K562 (cell line): ENCODE results near the gene SMIM41. TPM values are rescaled to one million over a fixed set of nuclear protein-coding genes. Genes with fewer than 3 reads are reported as not detected.

ENCODE experiments used
- ATAC-seq: fragments of 200-7000 bp; cut with Tn5 transposase; 3 replicates; pipeline ENCODE4 v1.9.1; 2020; ENCODE audit warnings: moderate library complexity
- BruUV-seq: library from RNA; stranded (reverse); fragments of 400-500 nt; replicated peaks from 2 replicates; lab custom pipeline; 2021; lab: Mats Ljungman, UMichigan
- CTCF ChIA-PET: fragments of 300-600 bp; formaldehyde crosslinking; extraction: SDS; loops from one replicate; lab custom pipeline; 2021; ENCODE audit warnings: low intra/inter-chr PET ratio; lab: Yijun Ruan, JAX
- POLR2A ChIA-PET: fragments of 300-600, 350-650 bp; sonication (Branson Sonifier 250); formaldehyde crosslinking; extraction: SDS; loops from one replicate; lab custom pipeline; 2021; ENCODE audit warnings: antibody characterized with exemption, inconsistent platforms; lab: Yijun Ruan, JAX
- DNase-seq, 4 experiments: peaks; one replicate each; pipeline versions ENCODE4 v3.0.0 to v3.0.0-alpha.2; 2011 to 2018; ENCODE audit warnings: low spot score in 3 of 4, mixed read lengths in 3 of 4; ENCODE audit errors: extremely low read depth in 1 of 4
- FAIRE-seq: peaks from 2 replicates; lab custom pipeline; 2011; peaks lifted over from hg19 to GRCh38; lab: Jason Lieb, UNC
- H2AFZ ChIP-seq: 2 replicates; pipeline ENCODE4 v1.6.0; 2011; ENCODE audit warnings: low read depth, low read length, control low read depth, inconsistent platforms
- H3K27ac ChIP-seq: fragments of 200-600 bp; 3 replicates; pipeline ENCODE4 v1.8.0; 2011; ENCODE audit warnings: low read depth, mild to moderate bottlenecking, control low read depth, inconsistent platforms, low read length, moderate library complexity, mixed read lengths; ENCODE audit errors: extremely low read depth
- H3K27me3 ChIP-seq, 2 experiments: fragments of 300-600 bp in 1 of 2; 2 replicates in 1 of 2; 3 replicates in 1 of 2; pipeline versions ENCODE4 v1.6.0 to v1.8.0; 2011; ENCODE audit warnings: inconsistent platforms in 2 of 2, low read length in 2 of 2, mild to moderate bottlenecking in 1 of 2, mixed read lengths in 1 of 2, moderate library complexity in 1 of 2; ENCODE audit not compliant: control insufficient read depth in 2 of 2, insufficient read depth in 2 of 2
- H3K36me3 ChIP-seq: fragments of 300-600 bp; 3 replicates; pipeline ENCODE4 v1.8.0; 2011; ENCODE audit warnings: mild to moderate bottlenecking, low read length, inconsistent platforms; ENCODE audit not compliant: control insufficient read depth, insufficient read depth
- H3K4me1 ChIP-seq, 2 experiments: fragments of 200-600 bp in 1 of 2; replicated peaks in 1 of 2; 2 replicates in 1 of 2; 3 replicates in 1 of 2; pipeline versions ENCODE4 v1.5.1 to v1.8.0; 2011; ENCODE audit warnings: inconsistent platforms in 2 of 2, low read length in 2 of 2, mild to moderate bottlenecking in 1 of 2, mixed read lengths in 1 of 2, moderate library complexity in 1 of 2; ENCODE audit not compliant: control insufficient read depth in 2 of 2, insufficient read depth in 2 of 2
- H3K4me2 ChIP-seq: 2 replicates; pipeline ENCODE4 v1.6.1; 2011; ENCODE audit warnings: low read length, control low read depth, inconsistent platforms, mixed read lengths; ENCODE audit not compliant: insufficient read depth
- H3K4me3 ChIP-seq: fragments of 200-600 bp; sonication (generic), shearing (Covaris generic); 2 replicates; pipeline ENCODE4 v1.5.1; 2016; ENCODE audit warnings: control low read depth, inconsistent platforms
- H3K79me2 ChIP-seq: fragments of 200-600 bp; 3 replicates; pipeline ENCODE4 v1.8.0; 2011; ENCODE audit warnings: low read length, inconsistent platforms; ENCODE audit not compliant: control insufficient read depth, insufficient read depth
- H3K9ac ChIP-seq, 2 experiments: 2 replicates each; pipeline versions ENCODE4 v1.6.0 to v1.6.1; 2011; ENCODE audit warnings: low read depth in 2 of 2, low read length in 2 of 2, control low read depth in 1 of 2, inconsistent platforms in 1 of 2, mild to moderate bottlenecking in 1 of 2, mixed read lengths in 1 of 2; ENCODE audit not compliant: insufficient read depth in 1 of 2
- H3K9me1 ChIP-seq: one replicate; pipeline ENCODE4 v1.6.0; 2011; ENCODE audit warnings: inconsistent platforms, mild to moderate bottlenecking, low read length, moderate library complexity; ENCODE audit not compliant: control insufficient read depth, insufficient read depth
- H3K9me3 ChIP-seq: replicated peaks from 2 replicates; pipeline ENCODE4 v1.5.1; 2011; ENCODE audit warnings: low read depth, low read length, inconsistent platforms; ENCODE audit not compliant: control insufficient read depth, insufficient read depth
- H4K20me1 ChIP-seq: replicated peaks from 2 replicates; pipeline ENCODE4 v1.6.1; 2011; ENCODE audit warnings: low read length, inconsistent platforms, mixed read lengths; ENCODE audit not compliant: control insufficient read depth, insufficient read depth
- BRD4 ChIP-seq: fragments of 200-600 bp; sonication (generic); IDR thresholded peaks from 2 replicates; pipeline ENCODE4 v1.6.1; 2017; ENCODE audit warnings: inconsistent platforms
- CLOCK ChIP-seq: fragments of 250-450 bp; sonication (Bioruptor Pico); IDR thresholded peaks from 2 replicates; pipeline ENCODE4 v1.4.0; 2020; ENCODE audit warnings: mild to moderate bottlenecking, moderate library complexity, borderline replicate concordance
- ID3 ChIP-seq, 2 experiments: fragments of 250-450 bp in 1 of 2; fragments of 450-650 bp in 1 of 2; sonication (Bioruptor Pico) in 1 of 2; IDR thresholded peaks; 2 replicates each; pipeline versions ENCODE4 v1.6.1 to v1.8.0; 2016 to 2021; ENCODE audit warnings: mild to moderate bottlenecking in 2 of 2, moderate library complexity in 2 of 2, missing compliant biosample characterization in 1 of 2, missing genetic modification characterization in 1 of 2
- ILK ChIP-seq: fragments of 450-650 bp; IDR thresholded peaks from 2 replicates; pipeline ENCODE4 v1.6.1; 2016; ENCODE audit warnings: missing genetic modification characterization, low read depth, mild to moderate bottlenecking, missing compliant biosample characterization, moderate library complexity, borderline replicate concordance
- TCF7L2 ChIP-seq: fragments of 150-350 bp; IDR thresholded peaks from 2 replicates; pipeline ENCODE4 v1.6.1; 2016; ENCODE audit warnings: low read depth, mild to moderate bottlenecking, low read length, moderate library complexity
- ZNF316 ChIP-seq: fragments of 450-650 bp; IDR thresholded peaks from 2 replicates; pipeline ENCODE4 v1.6.1; 2016
- WGBS: fragments of 100-300 bp; shearing (Covaris generic); methylation state at CpG from one replicate; pipeline ENCODE4 v1.1.6; 2016; ENCODE audit warnings: low coverage, mixed read lengths; ENCODE audit not compliant: insufficient coverage; ENCODE audit errors: missing lambda C conversion rate; 5-methylcytosine and 5-hydroxymethylcytosine counted together
- in situ Hi-C: fragments of 300-500 bp; cut with MboI; formaldehyde crosslinking; loops from 4 replicates; pipeline ENCODE4 v1.15.0; 2018; ENCODE audit warnings: inconsistent platforms, mixed read lengths
- intact Hi-C: fragments of 100-400 bp; cut with micrococcal nuclease; formaldehyde crosslinking; loops from 2 replicates; pipeline ENCODE4 v1.14.2; 2022
- polyA plus RNA-seq, 8 experiments: library from polyadenylated mRNA; depleted of rRNA in 4 of 8; stranded (reverse) in 5 of 8; unstranded in 3 of 8; fragments of >200 nt; fragmentation: Nextera tagmentation in 2 of 8; fragmentation: Illumina TruSeq in 1 of 8; extraction: Ambion mirVana in 2 of 8; extraction: Trizol in 1 of 8; gene quantifications; 2 replicates each; pipeline versions ENCODE4 v1.2.1 to v1.2.3, GENCODE V29; 2011 to 2014; ENCODE audit warnings: inconsistent platforms in 1 of 8, missing spikeins in 1 of 8
- total RNA-seq, 7 experiments: library from RNA; depleted of rRNA in 6 of 7; stranded (reverse); fragments of >200 nt in 6 of 7; fragmentation: Illumina TruSeq in 2 of 7; extraction: Trizol in 2 of 7; gene quantifications; 2 replicates each; pipeline versions ENCODE4 v1.2.1 to v1.2.3, GENCODE V29; 2011 to 2021; ENCODE audit warnings: low replicate concordance in 1 of 7

Gene SMIM41
- total and polyA plus RNA-seq, 9 of the 15 experiments (the other 6 are each of a cell fraction or from before 2014, with no cell fraction given): not detected

GRCh38 chr12:52038447-52038846 is 41.1 kb upstream of the SMIM41 start (continued):
- TF ChIP-seq CLOCK (CRISPR knock-in tag) (no peak), TCF7L2 (no peak), BRD4 (no peak), ILK (tag) (no peak)

GRCh38 chr12:52041035-52041434 is 38.5 kb upstream of the SMIM41 start:
- CTCF ChIA-PET: no interaction called here
- H3K4me2 ChIP-seq: no peak overlapping the region
- H3K4me1 ChIP-seq: peaks cover 9 to 41% of the 10 kb centered on the region in 2 experiments; a peak in 4 of 5 replicates
- no peak overlapping the region for H3K4me3 ChIP-seq
- no peak overlapping the region for H2AFZ ChIP-seq
- peaks cover 0 to 6% of the 10 kb centered on the region in 2 experiments; a peak in 1 of 5 replicates for H3K27me3 ChIP-seq
- POLR2A ChIA-PET: interaction anchor here (1.1 kb wide), 1 partner anchor 10 kb away, joined by 6 read pairs; the partner anchor contains the start of gene NR4A1
- H4K20me1 ChIP-seq: no peaks in the 10 kb centered on the region
- no peak overlapping the region for H3K9ac ChIP-seq
- no peaks in the 10 kb centered on the region for H3K79me2 ChIP-seq
- BruUV-seq: no TSS peak
- H3K36me3 ChIP-seq: no peaks in the 10 kb centered on the region
- H3K9me3 ChIP-seq: no peaks in the 10 kb centered on the region
- no peak overlapping the region for H3K27ac ChIP-seq
- ATAC-seq: no peak
- in situ Hi-C loops: no loop called here
- no peak for DNase-seq
- no peak for TF ChIP-seq ID3 (CRISPR knock-in tag; IDR thresholded peaks at IDR 0.05)
- no peak for TF ChIP-seq ID3 (tag; IDR thresholded peaks at IDR 0.05)
- TF ChIP-seq ZNF316: peak; percentile 47
- 15% methylated on average over 3 of the region's 3 CpGs for WGBS
- intact Hi-C loops: no loop called here
- no peak for FAIRE-seq
- H3K9me1 ChIP-seq: no peaks in the 10 kb centered on the region
